ENCODE measurements around the gene CPNE4. TPM values are rescaled to one million over a fixed set of nuclear protein-coding genes. Genes with fewer than 3 reads are reported as not detected.

Gene CPNE4
- total RNA-seq, 1 experiment from 2014 or later, result not detected

DNA sequence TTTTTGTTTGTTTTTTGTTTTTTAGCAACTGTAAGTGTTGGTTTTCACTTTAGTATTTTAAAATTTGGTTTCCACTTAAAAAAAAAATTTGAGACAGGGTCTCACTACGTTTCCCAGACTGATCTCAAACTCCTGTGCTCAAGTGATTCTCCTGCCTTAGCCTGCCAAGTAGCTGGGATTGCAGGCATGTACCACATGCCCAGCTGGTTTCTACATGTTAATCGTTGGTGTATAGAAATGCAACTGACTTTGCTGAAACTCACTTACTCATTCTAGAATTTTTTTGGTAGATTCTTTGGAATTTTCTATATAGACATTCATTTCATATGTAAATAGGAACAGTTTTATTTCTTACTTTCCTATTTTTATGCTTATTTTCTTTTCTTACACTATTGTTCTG, 287.3 kb downstream of the CPNE4 start:
- POLR2A ChIA-PET (ENCODE audit: unreplicated experiment), result no interaction called here
- CTCF ChIA-PET, result no interaction called here

GRCh38 chr3:131744765-131745164, 290.0 kb downstream of the CPNE4 start:
- intact Hi-C loops (cut with micrococcal nuclease), result no loop called here
- POLR2A ChIA-PET (ENCODE audit: unreplicated experiment), result no interaction called here
- no TSS peak for BruUV-seq (replicated peaks)

More for the DNA sequence above, 287.3 kb downstream of the CPNE4 start:
- Histone ChIP-seq H3K9ac (ENCODE audit: low read length) (no peak overlapping the region), H3K79me2 (ENCODE audit: low read length) (no peaks in the 10 kb centered on the region), H3K4me3 (ENCODE audit: low read length) (no peak overlapping the region), H3K36me3 (ENCODE audit: low read depth, low read length) (no peaks in the 10 kb centered on the region), H4K20me1 (ENCODE audit: low read length) (no peaks in the 10 kb centered on the region), H3K4me1 (ENCODE audit: insufficient read depth, low read length) (no peaks in the 10 kb centered on the region), H3K27ac (ENCODE audit: low read length) (no peak overlapping the region), H3K27me3 (ENCODE audit: low read length) (no peaks in the 10 kb centered on the region), H2AFZ (ENCODE audit: low read length) (no peak overlapping the region), H3K9me3 (ENCODE audit: low read length) (no peaks in the 10 kb centered on the region), H3F3A (ENCODE audit: low read length, unreplicated experiment) (no peaks in the 10 kb centered on the region), H3K9me2 (replicated peaks; ENCODE audit: low read length) (no peaks in the 10 kb centered on the region), H3K4me2 (ENCODE audit: low read length) (no peak overlapping the region)
- TF ChIP-seq, protein P1, sequence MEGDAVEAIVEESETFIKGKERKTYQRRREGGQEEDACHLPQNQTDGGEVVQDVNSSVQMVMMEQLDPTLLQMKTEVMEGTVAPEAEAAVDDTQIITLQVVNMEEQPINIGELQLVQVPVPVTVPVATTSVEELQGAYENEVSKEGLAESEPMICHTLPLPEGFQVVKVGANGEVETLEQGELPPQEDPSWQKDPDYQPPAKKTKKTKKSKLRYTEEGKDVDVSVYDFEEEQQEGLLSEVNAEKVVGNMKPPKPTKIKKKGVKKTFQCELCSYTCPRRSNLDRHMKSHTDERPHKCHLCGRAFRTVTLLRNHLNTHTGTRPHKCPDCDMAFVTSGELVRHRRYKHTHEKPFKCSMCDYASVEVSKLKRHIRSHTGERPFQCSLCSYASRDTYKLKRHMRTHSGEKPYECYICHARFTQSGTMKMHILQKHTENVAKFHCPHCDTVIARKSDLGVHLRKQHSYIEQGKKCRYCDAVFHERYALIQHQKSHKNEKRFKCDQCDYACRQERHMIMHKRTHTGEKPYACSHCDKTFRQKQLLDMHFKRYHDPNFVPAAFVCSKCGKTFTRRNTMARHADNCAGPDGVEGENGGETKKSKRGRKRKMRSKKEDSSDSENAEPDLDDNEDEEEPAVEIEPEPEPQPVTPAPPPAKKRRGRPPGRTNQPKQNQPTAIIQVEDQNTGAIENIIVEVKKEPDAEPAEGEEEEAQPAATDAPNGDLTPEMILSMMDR (conservative IDR thresholded peaks at IDR 0.05; ENCODE audit: low read depth, low read length), result no peak
- no peak for TF ChIP-seq EZH2 (IDR thresholded peaks at IDR 0.05; ENCODE audit: low read length, unreplicated experiment)
- TF ChIP-seq EZH2phosphoT487 (IDR thresholded peaks at IDR 0.05; ENCODE audit: borderline replicate concordance, low read length), result no peak
- ATAC-seq, result no peak
- DNase-seq, result no peak
- no TSS peak for BruUV-seq (replicated peaks)
- intact Hi-C loops (cut with micrococcal nuclease), result no loop called here

GRCh38 chr3:131743126-131743525, 291.7 kb downstream of the CPNE4 start:
- no TSS peak for BruUV-seq (replicated peaks)
- intact Hi-C loops (cut with micrococcal nuclease), result no loop called here
- Histone ChIP-seq H3K79me2 (ENCODE audit: low read length) (no peaks in the 10 kb centered on the region), H3K4me1 (ENCODE audit: insufficient read depth, low read length) (no peaks in the 10 kb centered on the region), H3F3A (ENCODE audit: low read length, unreplicated experiment) (no peaks in the 10 kb centered on the region), H3K27ac (ENCODE audit: low read length) (no peak overlapping the region), H3K9me3 (ENCODE audit: low read length) (no peaks in the 10 kb centered on the region), H3K4me3 (ENCODE audit: low read length) (no peak overlapping the region), H3K4me2 (ENCODE audit: low read length) (no peak overlapping the region), H3K27me3 (ENCODE audit: low read length) (no peaks in the 10 kb centered on the region), H2AFZ (ENCODE audit: low read length) (no peak overlapping the region), H3K9ac (ENCODE audit: low read length) (no peak overlapping the region), H3K9me2 (replicated peaks; ENCODE audit: low read length) (no peaks in the 10 kb centered on the region), H4K20me1 (ENCODE audit: low read length) (no peaks in the 10 kb centered on the region), H3K36me3 (ENCODE audit: low read depth, low read length) (no peaks in the 10 kb centered on the region)
- CTCF ChIA-PET, result no interaction called here
- no peak for DNase-seq
- ATAC-seq, result no peak
- POLR2A ChIA-PET (ENCODE audit: unreplicated experiment), result no interaction called here
- no peak for TF ChIP-seq EZH2phosphoT487 (IDR thresholded peaks at IDR 0.05; ENCODE audit: borderline replicate concordance, low read length)
- no peak for TF ChIP-seq EZH2 (IDR thresholded peaks at IDR 0.05; ENCODE audit: low read length, unreplicated experiment)
- TF ChIP-seq, protein P1 (conservative IDR thresholded peaks at IDR 0.05; ENCODE audit: low read depth, low read length), result no peak

More at GRCh38 chr3:131744765-131745164, 290.0 kb downstream of the CPNE4 start:
- no peak overlapping the region for H3K9ac ChIP-seq (ENCODE audit: low read length)
- TF ChIP-seq, protein P1 (conservative IDR thresholded peaks at IDR 0.05; ENCODE audit: low read depth, low read length), result no peak
- TF ChIP-seq EZH2phosphoT487 (IDR thresholded peaks at IDR 0.05; ENCODE audit: borderline replicate concordance, low read length) (no peak), EZH2 (IDR thresholded peaks at IDR 0.05; ENCODE audit: low read length, unreplicated experiment) (no peak)
- no peak overlapping the region for H3K27ac ChIP-seq (ENCODE audit: low read length)
- no peaks in the 10 kb centered on the region for H3K79me2 ChIP-seq (ENCODE audit: low read length)
- no peaks in the 10 kb centered on the region for H3K4me1 ChIP-seq (ENCODE audit: insufficient read depth, low read length)
- H3K4me2 ChIP-seq (ENCODE audit: low read length), result no peak overlapping the region
- H3K27me3 ChIP-seq (ENCODE audit: low read length), result no peaks in the 10 kb centered on the region
- H3K9me2 ChIP-seq (replicated peaks; ENCODE audit: low read length), result no peaks in the 10 kb centered on the region
- no peaks in the 10 kb centered on the region for H4K20me1 ChIP-seq (ENCODE audit: low read length)
- no peaks in the 10 kb centered on the region for H3K9me3 ChIP-seq (ENCODE audit: low read length)
- ATAC-seq (no peak), DNase-seq (no peak)
- no peak overlapping the region for H3K4me3 ChIP-seq (ENCODE audit: low read length)
- no peaks in the 10 kb centered on the region for H3K36me3 ChIP-seq (ENCODE audit: low read depth, low read length)
- H2AFZ ChIP-seq (ENCODE audit: low read length), result no peak overlapping the region
- CTCF ChIA-PET, result interaction anchor here (0.7 kb wide), 1 partner anchor 51 kb away, joined by 4 read pairs; no protein-coding TSS in a partner anchor
- no peaks in the 10 kb centered on the region for H3F3A ChIP-seq (ENCODE audit: low read length, unreplicated experiment)
